K562 (cell line): ENCODE measurements around the gene ZNF563. TPM values are rescaled to one million over a fixed set of nuclear protein-coding genes. Genes with fewer than 3 reads are reported as not detected.

Source experiments
- BACH1 ChIP-seq: fragments of 200-800 bp; sonication (Bioruptor generic); IDR thresholded peaks from 2 replicates; pipeline ENCODE4 v1.6.1; 2016; ENCODE audit warnings: missing genetic modification characterization, missing compliant biosample characterization
- E2F8 ChIP-seq: fragments of 450-650 bp; IDR thresholded peaks from 2 replicates; pipeline ENCODE4 v1.7.1; 2018; ENCODE audit warnings: mild to moderate bottlenecking, low read depth; ENCODE audit not compliant: partially characterized antibody
- MNT ChIP-seq, 2 experiments: fragments of 450-650 bp; conservative IDR thresholded peaks; 2 replicates each; pipeline ENCODE4 v1.6.1; 2017; ENCODE audit warnings: mild to moderate bottlenecking in 2 of 2, moderate library complexity in 2 of 2
- PCBP1 ChIP-seq: fragments of 200-400 bp; formaldehyde crosslinking; IDR thresholded peaks from 2 replicates; pipeline ENCODE4 v1.6.1; 2018; ENCODE audit warnings: mild to moderate bottlenecking, low read depth, low read length; ENCODE audit not compliant: poor library complexity, severe bottlenecking
- SFPQ ChIP-seq: fragments of 200-400 bp; formaldehyde crosslinking; IDR thresholded peaks from 2 replicates; pipeline ENCODE4 v1.6.1; 2017; ENCODE audit warnings: mild to moderate bottlenecking, low read depth, low read length, moderate library complexity
- SMC3 ChIP-seq: conservative IDR thresholded peaks from 2 replicates; pipeline ENCODE4 v1.6.1; 2011; ENCODE audit warnings: low read depth, low read length, improper control_type of control experiment; ENCODE audit not compliant: insufficient read depth
- TAF15 ChIP-seq: fragments of 200-400 bp; formaldehyde crosslinking; IDR thresholded peaks from 2 replicates; pipeline ENCODE4 v1.6.1; 2017; ENCODE audit warnings: mild to moderate bottlenecking, low read depth, low read length, moderate library complexity
- TSHZ1 ChIP-seq: fragments of 250-450 bp; sonication (Bioruptor Pico); IDR thresholded peaks from 2 replicates; pipeline ENCODE4 v1.4.0; 2020; ENCODE audit warnings: mild to moderate bottlenecking, moderate library complexity
- ZNF133 ChIP-seq: fragments of 250-450 bp; sonication (Bioruptor Pico); IDR thresholded peaks from 2 replicates; pipeline ENCODE4 v1.4.0; 2020; ENCODE audit warnings: mild to moderate bottlenecking
- ZNF277 ChIP-seq: fragments of 250-450 bp; sonication (Bioruptor Pico); IDR thresholded peaks from 2 replicates; pipeline ENCODE4 v1.8.0; 2022; ENCODE audit warnings: inconsistent platforms, mild to moderate bottlenecking, moderate library complexity, borderline replicate concordance
- polyA plus RNA-seq, 8 experiments: library from polyadenylated mRNA; depleted of rRNA in 4 of 8; stranded (reverse) in 5 of 8; unstranded in 3 of 8; fragments of >200 nt; fragmentation: Nextera tagmentation in 2 of 8; fragmentation: Illumina TruSeq in 1 of 8; extraction: Ambion mirVana in 2 of 8; extraction: Trizol in 1 of 8; gene quantifications; 2 replicates each; pipeline versions ENCODE4 v1.2.1 to v1.2.3, GENCODE V29; 2011 to 2014; ENCODE audit warnings: inconsistent platforms in 1 of 8, missing spikeins in 1 of 8
- total RNA-seq, 7 experiments: library from RNA; depleted of rRNA in 6 of 7; stranded (reverse); fragments of >200 nt in 6 of 7; fragmentation: Illumina TruSeq in 2 of 7; extraction: Trizol in 2 of 7; gene quantifications; 2 replicates each; pipeline versions ENCODE4 v1.2.1 to v1.2.3, GENCODE V29; 2011 to 2021; ENCODE audit warnings: low replicate concordance in 1 of 7

Gene ZNF563
- total and polyA plus RNA-seq, 9 of the 15 experiments (the other 6 are each of a cell fraction or from before 2014, with no cell fraction given): 0.37 to 2.9 (median 0.74) TPM

- no peak for TF ChIP-seq E2F8
- no peak for TF ChIP-seq SFPQ
- no peak for TF ChIP-seq ZNF133
- no peak for TF ChIP-seq MNT (conservative IDR thresholded peaks at IDR 0.05)
- no peak for TF ChIP-seq PCBP1
- TF ChIP-seq BACH1 (tag): no peak
- TF ChIP-seq ZNF277: no peak
- no peak for TF ChIP-seq TSHZ1
- no peak for TF ChIP-seq TAF15
- TF ChIP-seq SMC3: no peak
Observed at GRCh38 chr19:12294249-12295158, 38.9 kb downstream of the ZNF563 start, which contains the start of gene ZNF44 (continued).
